ENCODE results near the gene GAB2. TPM values are rescaled to one million over a fixed set of nuclear protein-coding genes. Genes with fewer than 3 reads are reported as not detected.

Gene GAB2
- total RNA-seq, 3 donors from 2014 or later = 21.5 to 36.1 (median 26.6) TPM

GRCh38 chr11:78231962-78232501, 185.6 kb downstream of the GAB2 start:
- TF ChIP-seq CTCF (IDR thresholded peaks at IDR 0.05) = no peak
- no peaks in the 10 kb centered on the region for H3K9me3 ChIP-seq
- no peaks in the 10 kb centered on the region for H3K4me1 ChIP-seq (ENCODE audit: low read depth)
- no peak overlapping the region for H3K4me3 ChIP-seq
- H3K36me3 ChIP-seq (ENCODE audit: low read depth) = no peaks in the 10 kb centered on the region
- DNase-seq (no peak), ATAC-seq (no peak)
- intact Hi-C loops (cut with DNase I, micrococcal nuclease) = no loop called here

- TF ChIP-seq CTCF (IDR thresholded peaks at IDR 0.05) = no peak
- Histone ChIP-seq H3K9me3 (no peaks in the 10 kb centered on the region), H3K36me3 (ENCODE audit: low read depth) (no peaks in the 10 kb centered on the region), H3K4me3 (no peak overlapping the region), H3K4me1 (ENCODE audit: low read depth) (no peaks in the 10 kb centered on the region)
- ATAC-seq (peak; percentile 27), DNase-seq (no peak)
- intact Hi-C loops (cut with DNase I, micrococcal nuclease) = no loop called here
These were observed 187.3 kb downstream of the GAB2 start for GRCh38 chr11:78230161-78230877.

GRCh38 chr11:78229106-78229505, 188.5 kb downstream of the GAB2 start:
- no peaks in the 10 kb centered on the region for H3K4me1 ChIP-seq (ENCODE audit: low read depth)
- H3K4me3 ChIP-seq = no peak overlapping the region
- intact Hi-C loops (cut with DNase I, micrococcal nuclease) = loop anchor here in 1 of 2 donors (10.0 kb wide), 1 partner anchor 336 kb away; no protein-coding TSS in a partner anchor
- ATAC-seq = no peak
- no peaks in the 10 kb centered on the region for H3K36me3 ChIP-seq (ENCODE audit: low read depth)
- no peak for DNase-seq
- no peaks in the 10 kb centered on the region for H3K9me3 ChIP-seq
- no peak for TF ChIP-seq CTCF (IDR thresholded peaks at IDR 0.05)

GRCh38 chr11:78228467-78228866, 189.2 kb downstream of the GAB2 start:
- peak; percentile 89 for ATAC-seq
- Histone ChIP-seq H3K4me3 (no peak overlapping the region), H3K36me3 (ENCODE audit: low read depth) (no peaks in the 10 kb centered on the region), H3K9me3 (no peaks in the 10 kb centered on the region), H3K4me1 (ENCODE audit: low read depth) (no peaks in the 10 kb centered on the region)
- intact Hi-C loops (cut with DNase I, micrococcal nuclease) = loop anchor here in 1 of 2 donors (10.0 kb wide), 1 partner anchor 336 kb away; no protein-coding TSS in a partner anchor
- peak; percentile 17 for TF ChIP-seq CTCF (IDR thresholded peaks at IDR 0.05)
- DNase-seq = peak in 1 of 3 donors; percentile 68

- ATAC-seq = no peak
These were observed 189.7 kb downstream of the GAB2 start for GRCh38 chr11:78227921-78228320.

More at GRCh38 chr11:78227921-78228320, 189.7 kb downstream of the GAB2 start:
- no peak for DNase-seq
- no peak for TF ChIP-seq CTCF (IDR thresholded peaks at IDR 0.05)
- Histone ChIP-seq H3K36me3 (ENCODE audit: low read depth) (no peaks in the 10 kb centered on the region), H3K9me3 (no peaks in the 10 kb centered on the region), H3K4me3 (no peak overlapping the region), H3K4me1 (ENCODE audit: low read depth) (no peaks in the 10 kb centered on the region)
- intact Hi-C loops (cut with DNase I, micrococcal nuclease) = loop anchor here in 1 of 2 donors (10.0 kb wide), 1 partner anchor 337 kb away; no protein-coding TSS in a partner anchor
